Mesenchymal stem cell (in vitro differentiated cells and primary cell): ENCODE results near the gene TADA3.

Experiments
- DNase-seq: peaks from one replicate; pipeline ENCODE4 v3.0.0-alpha.2; 2013
- H2AFZ ChIP-seq: one replicate; pipeline ENCODE4 v1.6.1; 2013; ENCODE audit warnings: low read depth, mild to moderate bottlenecking, control low read depth, inconsistent platforms, low read length, moderate library complexity
- H2AK5ac ChIP-seq: 2 replicates; pipeline ENCODE4 v1.6.1; 2013; ENCODE audit warnings: low read length, moderate library complexity, mild to moderate bottlenecking, inconsistent platforms; ENCODE audit not compliant: severe bottlenecking
- H2BK120ac ChIP-seq: one replicate; pipeline ENCODE4 v1.6.1; 2013; ENCODE audit warnings: low read depth, mild to moderate bottlenecking, inconsistent platforms, low read length, moderate library complexity
- H2BK12ac ChIP-seq, 2 experiments: one replicate each; pipeline ENCODE4 v1.6.1; 2013; ENCODE audit warnings: inconsistent platforms in 2 of 2, low read length in 2 of 2, mild to moderate bottlenecking in 2 of 2, moderate library complexity in 2 of 2, control low read depth in 1 of 2
- H2BK15ac ChIP-seq: one replicate; pipeline ENCODE4 v1.6.1; 2013; ENCODE audit warnings: mild to moderate bottlenecking, low read depth, inconsistent platforms; ENCODE audit not compliant: poor library complexity, severe bottlenecking
- H2BK5ac ChIP-seq: 2 replicates; pipeline ENCODE4 v1.6.1; 2013; ENCODE audit warnings: low read depth, mild to moderate bottlenecking, low read length, control low read depth, inconsistent platforms; ENCODE audit not compliant: poor library complexity, severe bottlenecking
- H3K14ac ChIP-seq, 2 experiments: one replicate each; pipeline ENCODE4 v1.6.1; 2013; ENCODE audit warnings: inconsistent platforms in 2 of 2, low read length in 2 of 2, control low read depth in 1 of 2, mild to moderate bottlenecking in 1 of 2, moderate library complexity in 1 of 2
- H3K18ac ChIP-seq, 2 experiments: one replicate each; pipeline ENCODE4 v1.6.1; 2013; ENCODE audit warnings: inconsistent platforms in 2 of 2, low read length in 2 of 2, control low read depth in 1 of 2, low read depth in 1 of 2, mild to moderate bottlenecking in 1 of 2
- H3K23ac ChIP-seq, 2 experiments: one replicate each; pipeline ENCODE4 v1.6.1; 2013; ENCODE audit warnings: inconsistent platforms in 2 of 2, low read length in 2 of 2, mild to moderate bottlenecking in 2 of 2, moderate library complexity in 2 of 2, control low read depth in 1 of 2
- H3K27ac ChIP-seq: 2 replicates; pipeline ENCODE4 v1.5.1; 2013; ENCODE audit warnings: mild to moderate bottlenecking, moderate library complexity, low read length, control low read depth, inconsistent platforms; ENCODE audit not compliant: poor library complexity, severe bottlenecking
- H3K27me3 ChIP-seq, 2 experiments: 2 replicates each; pipeline versions ENCODE4 v1.6.1 to v1.7.0; 2013; ENCODE audit warnings: low read length in 2 of 2, mild to moderate bottlenecking in 2 of 2, moderate library complexity in 2 of 2, control low read depth in 1 of 2, inconsistent platforms in 1 of 2; ENCODE audit not compliant: control insufficient read depth in 1 of 2, insufficient read depth in 1 of 2
- H3K36me3 ChIP-seq, 2 experiments: 2 replicates each; pipeline versions ENCODE4 v1.6.1 to v1.7.0; 2013; ENCODE audit warnings: low read length in 2 of 2, control low read depth in 1 of 2, inconsistent platforms in 1 of 2, low read depth in 1 of 2, mild to moderate bottlenecking in 1 of 2; ENCODE audit not compliant: insufficient read depth in 2 of 2, control insufficient read depth in 1 of 2
- H3K4ac ChIP-seq, 2 experiments: one replicate each; pipeline ENCODE4 v1.6.1; 2013; ENCODE audit warnings: inconsistent platforms in 2 of 2, low read length in 2 of 2, mild to moderate bottlenecking in 2 of 2, moderate library complexity in 2 of 2, control low read depth in 1 of 2, low read depth in 1 of 2
- H3K4me1 ChIP-seq: 2 replicates; pipeline ENCODE4 v1.6.1; 2013; ENCODE audit warnings: low read depth, low read length, control low read depth; ENCODE audit not compliant: control insufficient read depth, insufficient read depth
- H3K4me2 ChIP-seq: 2 replicates; pipeline ENCODE4 v1.6.1; 2013; ENCODE audit warnings: low read length, mild to moderate bottlenecking, inconsistent platforms; ENCODE audit not compliant: poor library complexity, severe bottlenecking
- H3K4me3 ChIP-seq, 2 experiments: 2 replicates each; pipeline versions ENCODE4 v1.5.1 to v1.7.0; 2013; ENCODE audit warnings: low read length in 2 of 2, mild to moderate bottlenecking in 2 of 2, control low read depth in 1 of 2, low read depth in 1 of 2; ENCODE audit not compliant: insufficient read depth in 1 of 2
- H3K79me1 ChIP-seq: replicated peaks from 2 replicates; pipeline ENCODE4 v1.6.1; 2013; ENCODE audit warnings: mild to moderate bottlenecking, control low read depth, low read length, inconsistent platforms; ENCODE audit not compliant: poor library complexity, severe bottlenecking
- H3K9ac ChIP-seq: 2 replicates; pipeline ENCODE4 v1.7.0; 2013; ENCODE audit warnings: mild to moderate bottlenecking, low read length, moderate library complexity
- H3K9me3 ChIP-seq: 2 replicates; pipeline ENCODE4 v1.7.0; 2013; ENCODE audit warnings: mild to moderate bottlenecking, low read length; ENCODE audit not compliant: control insufficient read depth
- H4K8ac ChIP-seq: one replicate; pipeline ENCODE4 v1.6.1; 2013; ENCODE audit warnings: inconsistent platforms, mild to moderate bottlenecking, low read length, moderate library complexity
- H4K91ac ChIP-seq: one replicate; pipeline ENCODE4 v1.6.1; 2013; ENCODE audit warnings: mild to moderate bottlenecking, low read length, inconsistent platforms
- WGBS: methylation state at CpG from one replicate; pipeline ENCODE4 v1.1.7; 2013; ENCODE audit warnings: mixed read lengths; 5-methylcytosine and 5-hydroxymethylcytosine counted together

Gene TADA3

DNA sequence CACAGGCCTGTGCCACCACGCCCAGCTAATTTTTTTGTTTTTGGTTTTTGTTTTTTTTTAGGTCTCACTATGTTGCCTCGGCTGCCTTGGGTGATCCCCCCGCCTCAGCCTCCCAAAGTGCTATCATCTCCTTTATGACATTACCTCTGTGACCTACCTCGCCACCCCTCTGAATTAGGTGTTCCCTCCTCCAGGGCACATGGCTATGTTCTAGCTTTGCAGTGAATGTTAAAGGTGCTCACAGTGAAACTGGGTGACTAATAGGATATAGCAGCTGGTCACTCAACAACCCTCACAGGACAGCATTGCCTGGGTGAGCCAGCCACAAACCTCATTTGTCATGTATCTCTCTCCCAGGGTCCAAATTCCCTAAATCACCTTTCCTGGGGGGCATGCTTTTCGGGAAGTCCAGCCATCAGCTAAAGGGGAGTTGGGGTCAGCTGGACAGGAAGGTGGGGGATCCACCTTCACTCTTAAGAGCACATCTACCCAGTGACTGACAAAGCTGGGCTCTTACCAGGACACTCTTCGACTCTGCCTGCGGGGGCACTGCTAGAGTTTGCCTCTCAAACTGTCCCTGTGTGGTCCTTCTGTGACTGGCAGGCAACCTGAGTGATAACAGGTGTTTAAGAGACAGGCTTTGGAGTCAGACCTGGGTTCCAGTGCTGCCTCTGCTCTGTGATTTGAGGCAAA is 16.2 kb upstream of the TADA3 start:
- Histone ChIP-seq H3K27me3 (no peaks in the 10 kb centered on the region), H2BK5ac (no peak overlapping the region), H3K9ac (peak overlapping the region; percentile 95), H3K18ac (no peak overlapping the region), H3K23ac (no peak overlapping the region), H3K4me1 (peaks cover 17% of the 10 kb centered on the region), H2BK12ac (peak overlapping the region in 1 of 2 experiments; percentile 64), H4K91ac (peak overlapping the region; percentile 41), H2AFZ (no peak overlapping the region), H3K4me3 (no peak overlapping the region), H2BK120ac (no peak overlapping the region), H3K14ac (no peak overlapping the region), H3K36me3 (peaks cover 47 to 52% of the 10 kb centered on the region in 2 experiments), H3K4ac (no peak overlapping the region), H3K9me3 (no peaks in the 10 kb centered on the region), H3K4me2 (no peak overlapping the region), H3K79me1 (peaks cover 22% of the 10 kb centered on the region), H4K8ac (no peak overlapping the region), H2AK5ac (peak overlapping the region; percentile 49), H3K27ac (peak overlapping the region; percentile 46), H2BK15ac (no peak overlapping the region)
- peak; percentile 65 for DNase-seq
- 81% methylated on average over 5 of the region's 7 CpGs for WGBS

DNA sequence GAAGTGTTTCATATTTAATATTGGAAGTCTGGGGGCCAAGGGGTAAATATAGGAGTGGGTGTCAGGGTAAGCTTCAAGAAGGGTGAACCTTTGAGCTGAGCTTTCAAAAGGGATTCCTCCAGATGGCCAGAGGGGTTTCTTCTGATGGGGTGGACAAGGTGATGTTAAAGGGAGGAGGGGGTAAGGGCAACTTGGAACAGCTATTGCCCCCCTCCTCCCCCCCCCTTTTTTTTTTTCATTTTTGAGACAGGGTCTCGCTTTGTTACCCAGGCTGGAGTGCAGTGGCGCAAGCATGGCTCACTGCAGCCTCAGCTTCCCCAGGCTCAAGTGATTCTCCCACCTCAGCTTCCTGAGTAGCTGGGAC is 15.7 kb upstream of the TADA3 start:
- Histone ChIP-seq H3K27me3 (no peaks in the 10 kb centered on the region), H3K4ac (no peak overlapping the region), H3K27ac (no peak overlapping the region), H3K9me3 (no peaks in the 10 kb centered on the region), H2BK15ac (no peak overlapping the region), H3K9ac (peak overlapping the region; percentile 39), H4K8ac (no peak overlapping the region), H3K4me1 (peaks cover 17% of the 10 kb centered on the region), H2AFZ (no peak overlapping the region), H2BK12ac (no peak overlapping the region), H3K4me3 (no peak overlapping the region), H2AK5ac (no peak overlapping the region), H2BK120ac (no peak overlapping the region), H3K18ac (no peak overlapping the region), H3K4me2 (no peak overlapping the region), H3K36me3 (peaks cover 47 to 52% of the 10 kb centered on the region in 2 experiments), H4K91ac (no peak overlapping the region), H2BK5ac (no peak overlapping the region), H3K79me1 (peaks cover 21% of the 10 kb centered on the region), H3K14ac (no peak overlapping the region), H3K23ac (no peak overlapping the region)
- WGBS: no CpG with 5 or more reads among the region's 2 CpGs
- no peak for DNase-seq

DNA sequence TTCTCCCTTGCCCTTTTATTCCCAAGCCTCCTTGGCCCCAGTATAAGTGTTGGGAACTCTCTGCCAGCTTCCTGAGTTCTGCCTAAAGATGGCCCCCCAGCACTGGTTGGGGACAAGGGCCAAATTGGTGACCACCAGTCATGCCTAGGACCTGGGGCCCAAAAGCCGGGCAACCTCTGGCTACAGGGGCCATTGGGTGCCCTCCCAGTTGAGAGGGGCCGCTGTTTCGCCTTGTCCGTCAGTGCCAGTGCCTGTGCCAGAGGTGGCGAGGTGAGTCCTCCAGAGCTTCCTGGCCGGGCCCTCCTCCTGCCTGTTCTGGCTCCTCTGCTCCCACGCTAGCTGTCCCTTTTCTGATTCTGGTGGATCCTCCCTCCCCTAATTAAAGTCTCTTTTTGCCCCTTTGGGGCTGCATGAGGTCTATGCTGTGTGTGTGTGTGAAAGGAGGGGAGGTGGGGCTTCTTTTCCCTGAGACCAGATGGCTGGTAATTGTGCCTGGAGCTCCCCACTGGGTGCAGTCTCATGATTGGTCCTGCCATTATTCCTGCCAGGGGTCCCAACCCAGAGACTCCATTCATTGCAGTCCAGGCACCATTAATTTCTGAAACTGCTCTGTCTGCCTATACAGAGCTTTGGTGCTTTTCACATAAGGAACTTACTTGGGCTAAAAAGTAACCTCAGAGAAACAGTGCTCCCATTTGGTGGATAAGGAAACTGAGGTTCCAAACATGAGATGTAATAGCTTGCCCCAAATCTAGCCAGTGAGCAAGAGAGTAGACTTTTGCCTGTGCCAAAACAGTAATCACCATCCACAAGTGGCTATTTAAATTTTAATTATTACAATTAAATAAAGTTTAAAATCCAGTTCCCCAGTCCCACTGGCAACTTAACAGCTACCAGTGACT is 14.7 kb upstream of the TADA3 start:
- Histone ChIP-seq H3K14ac (no peak overlapping the region), H3K27me3 (no peaks in the 10 kb centered on the region), H4K91ac (no peak overlapping the region), H2BK5ac (no peak overlapping the region), H3K23ac (no peak overlapping the region), H3K9ac (no peak overlapping the region), H3K18ac (no peak overlapping the region), H3K9me3 (no peaks in the 10 kb centered on the region), H2BK15ac (no peak overlapping the region), H3K27ac (no peak overlapping the region), H2AK5ac (no peak overlapping the region), H3K79me1 (peaks cover 20% of the 10 kb centered on the region), H3K4me1 (peaks cover 17% of the 10 kb centered on the region), H2BK12ac (no peak overlapping the region), H2AFZ (no peak overlapping the region), H4K8ac (no peak overlapping the region), H3K4me2 (no peak overlapping the region), H3K4ac (no peak overlapping the region), H2BK120ac (no peak overlapping the region), H3K4me3 (no peak overlapping the region), H3K36me3 (peaks cover 49 to 51% of the 10 kb centered on the region in 2 experiments)
- WGBS: 100% methylated on average over 5 of the region's 7 CpGs
- DNase-seq: no peak

DNA sequence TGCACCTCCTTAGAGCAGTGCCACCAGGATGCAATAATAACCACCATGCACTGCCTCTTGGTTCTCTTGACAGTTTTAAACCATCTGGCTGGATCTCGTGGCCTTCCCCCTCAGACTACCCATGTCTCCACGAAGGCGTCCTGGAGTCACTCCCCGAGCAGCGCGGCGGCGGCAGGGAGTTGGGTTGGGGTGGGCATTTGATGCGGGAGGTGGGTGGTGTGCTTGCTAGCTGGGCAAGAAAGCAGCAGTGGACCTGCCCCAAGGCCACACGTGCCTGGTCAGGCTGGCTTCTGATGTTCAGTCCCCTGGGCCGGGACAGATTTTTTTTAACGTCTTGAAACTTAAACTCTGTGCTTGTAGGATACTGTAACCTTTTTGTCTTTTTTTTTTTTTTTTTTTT is 13.9 kb upstream of the TADA3 start:
- Histone ChIP-seq H3K36me3 (peaks cover 56 to 57% of the 10 kb centered on the region in 2 experiments), H3K4me1 (peaks cover 17% of the 10 kb centered on the region), H3K9ac (no peak overlapping the region), H3K23ac (no peak overlapping the region), H3K4ac (no peak overlapping the region), H3K27ac (no peak overlapping the region), H3K27me3 (no peaks in the 10 kb centered on the region), H3K18ac (no peak overlapping the region), H2BK120ac (no peak overlapping the region), H3K4me2 (no peak overlapping the region), H3K4me3 (no peak overlapping the region), H3K9me3 (no peaks in the 10 kb centered on the region), H2BK15ac (no peak overlapping the region), H2BK5ac (no peak overlapping the region), H3K14ac (no peak overlapping the region), H2AFZ (no peak overlapping the region), H2BK12ac (no peak overlapping the region), H3K79me1 (peaks cover 26% of the 10 kb centered on the region), H4K91ac (no peak overlapping the region), H2AK5ac (no peak overlapping the region), H4K8ac (no peak overlapping the region)
- 100% methylated on average over 10 of the region's 12 CpGs for WGBS
- no peak for DNase-seq
